ENCODE results near the gene NR2C2AP.

The NR2C2AP gene

DNA sequence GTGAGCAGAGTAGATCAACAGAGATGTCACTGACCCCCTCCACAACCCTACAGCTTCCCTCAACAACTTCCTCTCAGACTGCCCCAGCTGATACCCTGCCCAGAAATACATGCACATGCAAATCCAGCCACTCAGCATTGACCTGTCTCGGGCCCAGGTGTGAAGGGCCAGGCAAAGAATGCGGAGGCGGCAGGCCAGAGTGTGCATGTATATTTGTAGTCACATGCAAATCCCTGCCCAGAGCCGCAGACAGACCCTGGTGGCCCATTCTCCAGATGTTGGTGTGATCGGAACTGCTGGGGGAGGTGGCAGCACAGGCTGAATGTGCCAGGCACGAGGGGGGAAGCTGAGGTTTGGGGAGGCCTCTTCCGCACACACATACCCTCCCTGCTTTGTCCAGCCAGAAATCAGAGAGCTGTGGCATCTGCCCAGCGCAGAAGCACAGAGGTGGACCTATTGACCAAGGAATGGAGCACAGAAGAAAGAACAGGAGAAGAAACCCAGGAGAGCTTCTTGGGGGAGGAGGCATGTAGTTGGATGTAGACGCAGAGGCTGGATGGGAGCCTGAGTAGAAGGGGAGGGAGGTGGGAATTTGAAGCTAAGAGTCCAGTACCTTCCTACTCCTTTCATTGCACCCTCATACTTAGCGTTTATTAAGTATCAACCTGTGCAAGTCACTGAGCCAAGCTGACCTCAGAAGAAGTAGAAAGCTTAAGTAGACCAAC is 47.6 kb downstream of the NR2C2AP start:
- Histone ChIP-seq H3K79me2 (ENCODE audit: insufficient read depth, low read depth) (no peaks in the 10 kb centered on the region), H3K4me3 (IDR thresholded peaks at IDR 0.05; ENCODE audit: insufficient read depth, low read depth, low read length) (no peak overlapping the region), H4K20me1 (ENCODE audit: insufficient read depth) (no peaks in the 10 kb centered on the region), H3K27me3 (ENCODE audit: insufficient read depth, low read depth) (no peaks in the 10 kb centered on the region), H2AFZ (ENCODE audit: low read depth) (no peak overlapping the region), H3K4me1 (ENCODE audit: low read depth, poor library complexity, severe bottlenecking) (no peaks in the 10 kb centered on the region), H3K36me3 (ENCODE audit: insufficient read depth) (no peaks in the 10 kb centered on the region), H3K27ac (no peak overlapping the region), H3K9ac (no peak overlapping the region), H3K4me2 (no peak overlapping the region)
- no peak for TF ChIP-seq CTCF (conservative IDR thresholded peaks at IDR 0.05; ENCODE audit: low read depth, low read length)

- no peak overlapping the region for H3K27ac ChIP-seq
Measured at GRCh38 chr19:19154768-19155494, 48.3 kb downstream of the NR2C2AP start.

DNA sequence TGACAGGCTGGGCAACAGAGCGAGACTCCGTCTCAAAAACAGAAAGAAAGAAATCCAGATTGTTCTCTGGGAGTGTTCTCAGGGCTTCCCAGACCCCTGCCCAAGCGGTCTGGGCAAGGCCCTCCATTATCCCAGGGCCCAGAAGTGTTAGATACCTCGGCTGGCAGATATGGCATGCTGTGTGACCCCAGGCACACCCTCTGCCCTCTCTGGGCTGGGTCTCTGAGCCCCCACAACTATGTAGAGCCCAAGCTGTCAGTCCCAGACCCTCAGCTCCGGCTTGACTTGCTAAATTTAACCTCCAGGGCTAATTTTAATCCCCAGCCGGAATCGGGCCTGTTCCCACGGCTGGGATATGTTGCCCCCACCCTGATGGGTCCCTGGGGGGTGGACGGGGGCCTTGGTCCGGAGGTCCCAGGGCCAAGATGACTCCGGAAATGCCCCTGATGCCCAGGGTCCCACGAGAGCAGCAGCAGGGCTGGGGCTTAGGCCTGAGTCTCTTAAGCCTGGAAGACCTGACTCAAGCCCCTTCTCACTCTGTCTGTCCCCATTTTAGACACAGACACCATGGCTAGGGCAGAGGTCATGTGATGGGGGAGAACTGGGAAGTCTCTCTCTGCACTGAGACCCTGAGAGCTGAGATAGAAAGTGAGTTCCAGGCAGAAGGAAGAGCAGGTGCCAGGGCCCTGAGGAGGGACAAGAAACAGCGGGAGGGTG is 50.4 kb downstream of the NR2C2AP start:
- no peaks in the 10 kb centered on the region for H3K79me2 ChIP-seq (ENCODE audit: insufficient read depth, low read depth)
- H3K27me3 ChIP-seq (ENCODE audit: insufficient read depth, low read depth), result no peaks in the 10 kb centered on the region
- no peak overlapping the region for H3K27ac ChIP-seq
- H3K4me2 ChIP-seq, result no peak overlapping the region
- no peak for TF ChIP-seq CTCF (conservative IDR thresholded peaks at IDR 0.05; ENCODE audit: low read depth, low read length)
- no peak overlapping the region for H2AFZ ChIP-seq (ENCODE audit: low read depth)
- no peak overlapping the region for H3K4me3 ChIP-seq (IDR thresholded peaks at IDR 0.05; ENCODE audit: insufficient read depth, low read depth, low read length)
- no peaks in the 10 kb centered on the region for H4K20me1 ChIP-seq (ENCODE audit: insufficient read depth)
- no peaks in the 10 kb centered on the region for H3K36me3 ChIP-seq (ENCODE audit: insufficient read depth)
- H3K9ac ChIP-seq, result no peak overlapping the region
- H3K4me1 ChIP-seq (ENCODE audit: low read depth, poor library complexity, severe bottlenecking), result no peaks in the 10 kb centered on the region

More at GRCh38 chr19:19154768-19155494, 48.3 kb downstream of the NR2C2AP start:
- Histone ChIP-seq H3K4me1 (ENCODE audit: low read depth, poor library complexity, severe bottlenecking) (no peaks in the 10 kb centered on the region), H3K4me2 (no peak overlapping the region), H3K36me3 (ENCODE audit: insufficient read depth) (no peaks in the 10 kb centered on the region), H3K9ac (no peak overlapping the region), H3K4me3 (IDR thresholded peaks at IDR 0.05; ENCODE audit: insufficient read depth, low read depth, low read length) (no peak overlapping the region), H4K20me1 (ENCODE audit: insufficient read depth) (no peaks in the 10 kb centered on the region), H3K79me2 (ENCODE audit: insufficient read depth, low read depth) (no peaks in the 10 kb centered on the region), H2AFZ (ENCODE audit: low read depth) (no peak overlapping the region), H3K27me3 (ENCODE audit: insufficient read depth, low read depth) (no peaks in the 10 kb centered on the region)
- no peak for TF ChIP-seq CTCF (conservative IDR thresholded peaks at IDR 0.05; ENCODE audit: low read depth, low read length)

DNA sequence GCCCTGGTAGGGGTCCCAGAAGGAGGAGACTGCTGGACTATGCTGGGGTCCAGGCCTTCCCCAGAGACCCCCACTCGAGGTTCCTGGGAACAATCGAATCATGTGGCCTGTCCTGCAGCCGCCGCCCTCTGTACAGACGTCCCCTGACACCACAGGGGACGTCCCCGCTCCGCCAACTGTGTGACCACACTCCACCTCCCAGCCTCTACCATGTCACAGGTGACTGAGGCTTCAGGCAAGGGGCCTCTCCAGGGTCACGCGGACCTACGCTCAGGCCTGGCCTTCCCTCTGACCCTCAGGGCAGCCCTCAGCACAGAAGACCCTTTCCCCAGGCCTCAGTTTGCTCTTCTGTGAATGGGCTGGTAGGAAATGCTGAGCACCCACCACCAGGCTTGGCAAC is 51.8 kb downstream of the NR2C2AP start:
- Histone ChIP-seq H2AFZ (ENCODE audit: low read depth) (no peak overlapping the region), H4K20me1 (ENCODE audit: insufficient read depth) (no peaks in the 10 kb centered on the region), H3K9ac (no peak overlapping the region), H3K4me3 (IDR thresholded peaks at IDR 0.05; ENCODE audit: insufficient read depth, low read depth, low read length) (no peak overlapping the region), H3K79me2 (ENCODE audit: insufficient read depth, low read depth) (no peaks in the 10 kb centered on the region), H3K36me3 (ENCODE audit: insufficient read depth) (no peaks in the 10 kb centered on the region), H3K27me3 (ENCODE audit: insufficient read depth, low read depth) (no peaks in the 10 kb centered on the region), H3K4me1 (ENCODE audit: low read depth, poor library complexity, severe bottlenecking) (no peaks in the 10 kb centered on the region), H3K27ac (no peak overlapping the region), H3K4me2 (no peak overlapping the region)
- TF ChIP-seq CTCF (conservative IDR thresholded peaks at IDR 0.05; ENCODE audit: low read depth, low read length), result no peak
